NT2/D1 (cell line): ENCODE results near the gene TMEM164.

Source experiments
- DNase-seq: peaks from one replicate; pipeline ENCODE4 v3.0.0-alpha.2; 2011; ENCODE audit warnings: low read depth, low spot score
- H3K27me3 ChIP-seq: 2 replicates; pipeline ENCODE4 v1.6.0; 2011; ENCODE audit warnings: mild to moderate bottlenecking; ENCODE audit not compliant: insufficient read length, insufficient read depth
- H3K36me3 ChIP-seq: 2 replicates; pipeline ENCODE4 v1.6.1; 2011; ENCODE audit warnings: mild to moderate bottlenecking, low read length, mixed read lengths; ENCODE audit not compliant: insufficient read depth, insufficient read length
- H3K4me1 ChIP-seq: 2 replicates; pipeline ENCODE4 v1.5.1; 2011; ENCODE audit not compliant: insufficient read depth, insufficient read length
- H3K4me3 ChIP-seq: 2 replicates; pipeline ENCODE4 v1.5.1; 2011; ENCODE audit warnings: low read depth; ENCODE audit not compliant: insufficient read length
- H3K9ac ChIP-seq: 2 replicates; pipeline ENCODE4 v1.6.0; 2011; ENCODE audit warnings: low read depth; ENCODE audit not compliant: insufficient read length
- H3K9me3 ChIP-seq: 2 replicates; pipeline ENCODE4 v1.5.1; 2011; ENCODE audit warnings: mild to moderate bottlenecking, low read length; ENCODE audit not compliant: insufficient read depth
- SUZ12 ChIP-seq: IDR thresholded peaks from 2 replicates; pipeline ENCODE4 v1.6.1; 2011; ENCODE audit not compliant: insufficient read length, insufficient read depth; ENCODE audit errors: extremely low read depth
- YY1 ChIP-seq: IDR thresholded peaks from 2 replicates; pipeline ENCODE4 v1.6.1; 2011; ENCODE audit not compliant: insufficient read length, insufficient read depth
- ZNF274 ChIP-seq: IDR thresholded peaks from 2 replicates; pipeline ENCODE4 v1.6.1; 2011; ENCODE audit warnings: mild to moderate bottlenecking, low read depth, low read length

Gene TMEM164

GRCh38 chrX:110163488-110163887 is 160.6 kb downstream of the TMEM164 start:
- H3K9me3 ChIP-seq, result no peaks in the 10 kb centered on the region
- no peak overlapping the region for H3K9ac ChIP-seq
- H3K36me3 ChIP-seq, result peaks cover 4% of the 10 kb centered on the region
- H3K4me1 ChIP-seq, result peaks cover 7% of the 10 kb centered on the region
- no peak for DNase-seq
- TF ChIP-seq SUZ12, result no peak
- TF ChIP-seq ZNF274, result no peak
- no peak for TF ChIP-seq YY1
- no peaks in the 10 kb centered on the region for H3K27me3 ChIP-seq
- H3K4me3 ChIP-seq, result no peak overlapping the region

DNA sequence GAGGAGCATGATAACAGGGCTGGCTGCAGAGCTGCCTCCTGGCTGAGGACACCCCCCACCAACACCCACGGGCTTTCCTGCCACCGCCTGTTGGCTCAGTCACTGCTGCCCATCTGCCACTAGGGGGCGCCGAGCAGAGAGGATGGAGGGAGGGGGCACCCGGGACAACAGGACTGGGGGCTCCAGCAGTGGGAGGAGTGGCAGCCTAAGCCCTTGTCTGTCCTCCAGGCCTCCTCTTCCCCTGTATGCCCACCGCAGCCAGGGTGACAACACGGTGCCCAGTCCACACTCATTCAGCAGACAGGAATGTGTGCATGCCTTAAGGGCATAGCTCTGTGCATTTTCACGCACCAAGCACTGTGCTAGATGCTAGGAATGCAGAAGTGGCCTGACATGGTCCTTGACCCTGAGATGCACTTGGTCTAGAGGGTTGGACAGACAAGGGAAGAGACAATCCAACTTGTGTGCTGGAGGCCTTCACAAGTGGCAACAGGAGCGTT is 165.1 kb downstream of the TMEM164 start:
- peaks cover 5% of the 10 kb centered on the region for H3K4me1 ChIP-seq
- H3K27me3 ChIP-seq, result no peaks in the 10 kb centered on the region
- DNase-seq, result no peak
- H3K4me3 ChIP-seq, result no peak overlapping the region
- TF ChIP-seq YY1 (no peak), SUZ12 (no peak), ZNF274 (no peak)
- H3K9ac ChIP-seq, result no peak overlapping the region
- peaks cover 9% of the 10 kb centered on the region for H3K36me3 ChIP-seq
- H3K9me3 ChIP-seq, result no peaks in the 10 kb centered on the region

- peaks cover 5% of the 10 kb centered on the region for H3K4me1 ChIP-seq
- H3K27me3 ChIP-seq, result no peaks in the 10 kb centered on the region
- no peak overlapping the region for H3K9ac ChIP-seq
- TF ChIP-seq SUZ12 (no peak), ZNF274 (no peak), YY1 (no peak)
- no peak for DNase-seq
- peaks cover 9% of the 10 kb centered on the region for H3K36me3 ChIP-seq
- no peaks in the 10 kb centered on the region for H3K9me3 ChIP-seq
- H3K4me3 ChIP-seq, result no peak overlapping the region
Observed at GRCh38 chrX:110168585-110168984, 165.7 kb downstream of the TMEM164 start.

DNA sequence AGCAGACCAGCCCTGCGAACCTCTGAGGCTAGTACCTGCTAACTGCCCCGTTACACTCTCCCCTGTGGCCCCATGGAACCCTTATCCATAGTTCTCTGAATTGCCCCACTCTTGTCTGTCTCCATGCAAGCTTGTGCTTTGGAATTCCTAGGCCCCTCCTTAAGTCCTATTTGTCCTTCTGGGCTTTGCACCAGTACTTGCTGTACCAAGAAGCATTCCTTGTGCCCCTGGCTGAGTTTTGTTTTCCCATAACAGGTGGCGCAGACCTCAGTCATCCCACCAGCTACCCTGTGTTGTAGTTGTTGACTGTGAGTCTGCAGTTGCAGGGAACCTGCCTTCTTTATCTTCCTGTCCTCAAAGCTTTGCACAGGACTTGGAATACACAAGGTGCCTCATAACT is 167.1 kb downstream of the TMEM164 start:
- no peaks in the 10 kb centered on the region for H3K27me3 ChIP-seq
- no peak for DNase-seq
- H3K4me3 ChIP-seq, result no peak overlapping the region
- no peak overlapping the region for H3K9ac ChIP-seq
- peaks cover 16% of the 10 kb centered on the region for H3K36me3 ChIP-seq
- TF ChIP-seq YY1 (no peak), SUZ12 (no peak), ZNF274 (no peak)
- H3K4me1 ChIP-seq, result peaks cover 5% of the 10 kb centered on the region
- H3K9me3 ChIP-seq, result no peaks in the 10 kb centered on the region

DNA sequence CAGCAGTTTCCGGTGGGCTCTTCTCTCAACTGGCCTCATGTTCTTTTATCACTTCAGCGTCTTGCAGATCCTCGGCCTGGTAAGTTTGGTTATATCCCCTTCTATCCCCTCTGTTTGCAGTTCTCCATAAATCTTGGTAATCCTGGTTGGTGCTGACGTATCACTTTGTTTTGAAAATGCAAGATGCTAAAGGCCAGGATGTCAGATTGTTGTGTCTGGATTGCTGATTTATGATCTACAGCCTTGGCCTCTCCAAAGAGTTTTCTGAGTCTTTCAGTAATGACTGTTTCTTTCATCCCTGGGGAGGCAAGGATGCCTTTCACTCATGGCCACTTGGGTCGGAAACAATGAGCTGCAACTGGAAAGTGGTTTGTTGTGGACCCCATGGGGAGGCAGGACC is 168.5 kb downstream of the TMEM164 start:
- H3K27me3 ChIP-seq, result no peaks in the 10 kb centered on the region
- no peaks in the 10 kb centered on the region for H3K9me3 ChIP-seq
- TF ChIP-seq ZNF274 (no peak), SUZ12 (no peak), YY1 (no peak)
- H3K4me3 ChIP-seq, result no peak overlapping the region
- peaks cover 5% of the 10 kb centered on the region for H3K4me1 ChIP-seq
- H3K36me3 ChIP-seq, result peaks cover 20% of the 10 kb centered on the region
- no peak overlapping the region for H3K9ac ChIP-seq
- DNase-seq, result no peak

- H3K9ac ChIP-seq, result no peak overlapping the region
- H3K27me3 ChIP-seq, result no peaks in the 10 kb centered on the region
- no peaks in the 10 kb centered on the region for H3K9me3 ChIP-seq
- peaks cover 20% of the 10 kb centered on the region for H3K36me3 ChIP-seq
- TF ChIP-seq ZNF274 (no peak), YY1 (no peak), SUZ12 (no peak)
- DNase-seq, result no peak
- peaks cover 4% of the 10 kb centered on the region for H3K4me1 ChIP-seq
- H3K4me3 ChIP-seq, result no peak overlapping the region
Observed at GRCh38 chrX:110172215-110172614, 169.3 kb downstream of the TMEM164 start.

GRCh38 chrX:110173192-110174175 is 170.6 kb downstream of the TMEM164 start:
- H3K4me3 ChIP-seq, result no peak overlapping the region
- DNase-seq, result no peak
- no peaks in the 10 kb centered on the region for H3K27me3 ChIP-seq
- no peaks in the 10 kb centered on the region for H3K4me1 ChIP-seq
- H3K9ac ChIP-seq, result no peak overlapping the region
- H3K36me3 ChIP-seq, result peaks cover 24% of the 10 kb centered on the region
- no peaks in the 10 kb centered on the region for H3K9me3 ChIP-seq
- TF ChIP-seq SUZ12 (no peak), ZNF274 (no peak), YY1 (no peak)
